DND-41 (cell line): ENCODE data around the gene RBM20.

ENCODE experiments used
- ATAC-seq: fragments of 200-7000 bp; cut with Tn5 transposase; 3 replicates; pipeline ENCODE4 v1.9.1; 2021; ENCODE audit warnings: low read depth; ENCODE audit not compliant: insufficient read depth
- DNase-seq: peaks from one replicate; pipeline ENCODE4 v3.0.0-alpha.2; 2020
- H2AFZ ChIP-seq: 2 replicates; pipeline ENCODE4 v1.6.0; 2012; ENCODE audit warnings: low read depth, low read length
- H3K27ac ChIP-seq: 2 replicates; pipeline ENCODE4 v1.5.1; 2012; ENCODE audit warnings: low read length, inconsistent platforms
- H3K27me3 ChIP-seq: fragments of 200-600 bp; sonication (generic); 2 replicates; pipeline ENCODE4 v1.6.0; 2012; ENCODE audit warnings: low read length, mild to moderate bottlenecking, inconsistent platforms; ENCODE audit not compliant: insufficient read depth, poor library complexity
- H3K36me3 ChIP-seq: 2 replicates; pipeline ENCODE4 v1.5.1; 2012; ENCODE audit warnings: low read length, inconsistent platforms; ENCODE audit not compliant: insufficient read depth
- H3K4me1 ChIP-seq: 2 replicates; pipeline ENCODE4 v1.5.1; 2012; ENCODE audit warnings: mild to moderate bottlenecking, low read length; ENCODE audit not compliant: insufficient read depth
- H3K4me2 ChIP-seq: 2 replicates; pipeline ENCODE4 v1.6.0; 2012; ENCODE audit warnings: mild to moderate bottlenecking, moderate library complexity, low read length, inconsistent platforms; ENCODE audit not compliant: insufficient read depth
- H3K4me3 ChIP-seq, 2 experiments: fragments of 200-600 bp in 1 of 2; shearing (Covaris generic) in 1 of 2; 2 replicates each; pipeline ENCODE4 v1.5.1; 2012 to 2016; ENCODE audit warnings: inconsistent platforms in 2 of 2, low read length in 2 of 2, mild to moderate bottlenecking in 2 of 2, low read depth in 1 of 2, moderate library complexity in 1 of 2
- H3K79me2 ChIP-seq: 2 replicates; pipeline ENCODE4 v1.6.0; 2012; ENCODE audit warnings: low read length, inconsistent platforms; ENCODE audit not compliant: insufficient read depth
- H3K9ac ChIP-seq: 2 replicates; pipeline ENCODE4 v1.6.0; 2012; ENCODE audit warnings: low read depth, mild to moderate bottlenecking, inconsistent platforms, low read length, moderate library complexity
- H3K9me3 ChIP-seq: 2 replicates; pipeline ENCODE4 v1.5.1; 2012; ENCODE audit warnings: low read length, moderate library complexity, mild to moderate bottlenecking, inconsistent platforms; ENCODE audit not compliant: insufficient read depth, severe bottlenecking
- H4K20me1 ChIP-seq: 2 replicates; pipeline ENCODE4 v1.6.0; 2012; ENCODE audit warnings: low read length; ENCODE audit not compliant: insufficient read depth
- EZH2 ChIP-seq: IDR thresholded peaks from 3 replicates; pipeline ENCODE4 v1.6.1; 2012; ENCODE audit warnings: borderline replicate concordance, low read depth, mild to moderate bottlenecking, moderate library complexity, low read length, inconsistent platforms; ENCODE audit not compliant: severe bottlenecking
- TF ChIP-seq, protein P1 (sequence below): IDR thresholded peaks from 2 replicates; pipeline ENCODE4 v1.5.1; 2012; ENCODE audit warnings: borderline replicate concordance, low read length, moderate library complexity, mild to moderate bottlenecking; ENCODE audit not compliant: poor library complexity, severe bottlenecking; ENCODE audit errors: extremely low read depth

Gene RBM20

GRCh38 chr10:110825508-110825907, 181.4 kb downstream of the RBM20 start:
- Histone ChIP-seq H3K36me3 (no peaks in the 10 kb centered on the region), H2AFZ (no peak overlapping the region), H3K4me1 (no peaks in the 10 kb centered on the region), H3K27ac (no peak overlapping the region), H3K9ac (no peak overlapping the region), H3K9me3 (no peaks in the 10 kb centered on the region), H3K27me3 (no peaks in the 10 kb centered on the region), H3K4me3 (no peak overlapping the region), H3K4me2 (no peak overlapping the region), H4K20me1 (no peaks in the 10 kb centered on the region), H3K79me2 (no peaks in the 10 kb centered on the region)
- no peak for TF ChIP-seq EZH2
- TF ChIP-seq, protein P1, sequence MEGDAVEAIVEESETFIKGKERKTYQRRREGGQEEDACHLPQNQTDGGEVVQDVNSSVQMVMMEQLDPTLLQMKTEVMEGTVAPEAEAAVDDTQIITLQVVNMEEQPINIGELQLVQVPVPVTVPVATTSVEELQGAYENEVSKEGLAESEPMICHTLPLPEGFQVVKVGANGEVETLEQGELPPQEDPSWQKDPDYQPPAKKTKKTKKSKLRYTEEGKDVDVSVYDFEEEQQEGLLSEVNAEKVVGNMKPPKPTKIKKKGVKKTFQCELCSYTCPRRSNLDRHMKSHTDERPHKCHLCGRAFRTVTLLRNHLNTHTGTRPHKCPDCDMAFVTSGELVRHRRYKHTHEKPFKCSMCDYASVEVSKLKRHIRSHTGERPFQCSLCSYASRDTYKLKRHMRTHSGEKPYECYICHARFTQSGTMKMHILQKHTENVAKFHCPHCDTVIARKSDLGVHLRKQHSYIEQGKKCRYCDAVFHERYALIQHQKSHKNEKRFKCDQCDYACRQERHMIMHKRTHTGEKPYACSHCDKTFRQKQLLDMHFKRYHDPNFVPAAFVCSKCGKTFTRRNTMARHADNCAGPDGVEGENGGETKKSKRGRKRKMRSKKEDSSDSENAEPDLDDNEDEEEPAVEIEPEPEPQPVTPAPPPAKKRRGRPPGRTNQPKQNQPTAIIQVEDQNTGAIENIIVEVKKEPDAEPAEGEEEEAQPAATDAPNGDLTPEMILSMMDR: no peak
- no peak for ATAC-seq
- no peak for DNase-seq

DNA sequence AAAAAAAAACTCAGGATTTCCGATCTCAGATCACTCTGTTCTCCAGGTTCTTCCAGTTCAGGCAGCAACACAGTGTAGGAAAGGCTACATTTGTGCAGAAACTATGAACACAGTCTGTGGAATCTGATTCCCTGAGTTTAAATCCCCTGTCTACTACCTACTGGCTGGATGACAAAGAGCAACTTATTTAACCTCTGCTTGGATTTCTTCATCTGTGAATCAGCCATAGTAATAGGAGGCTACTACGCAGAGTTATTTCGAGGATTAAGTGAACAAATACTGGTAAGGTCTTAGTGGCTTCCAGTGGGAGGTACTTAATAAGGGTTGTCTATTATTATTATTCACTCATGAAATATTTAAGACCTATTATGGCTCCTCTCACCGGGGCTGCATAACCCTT, 183.3 kb downstream of the RBM20 start:
- H3K27ac ChIP-seq: no peak overlapping the region
- H2AFZ ChIP-seq: no peak overlapping the region
- DNase-seq (no peak), ATAC-seq (no peak)
- TF ChIP-seq, protein P1: no peak
- no peak for TF ChIP-seq EZH2
- no peak overlapping the region for H3K9ac ChIP-seq
- no peaks in the 10 kb centered on the region for H3K27me3 ChIP-seq
- H3K4me2 ChIP-seq: no peak overlapping the region
- no peaks in the 10 kb centered on the region for H3K4me1 ChIP-seq
- no peaks in the 10 kb centered on the region for H3K36me3 ChIP-seq
- H4K20me1 ChIP-seq: no peaks in the 10 kb centered on the region
- H3K9me3 ChIP-seq: no peaks in the 10 kb centered on the region
- H3K79me2 ChIP-seq: no peaks in the 10 kb centered on the region
- no peak overlapping the region for H3K4me3 ChIP-seq

DNA sequence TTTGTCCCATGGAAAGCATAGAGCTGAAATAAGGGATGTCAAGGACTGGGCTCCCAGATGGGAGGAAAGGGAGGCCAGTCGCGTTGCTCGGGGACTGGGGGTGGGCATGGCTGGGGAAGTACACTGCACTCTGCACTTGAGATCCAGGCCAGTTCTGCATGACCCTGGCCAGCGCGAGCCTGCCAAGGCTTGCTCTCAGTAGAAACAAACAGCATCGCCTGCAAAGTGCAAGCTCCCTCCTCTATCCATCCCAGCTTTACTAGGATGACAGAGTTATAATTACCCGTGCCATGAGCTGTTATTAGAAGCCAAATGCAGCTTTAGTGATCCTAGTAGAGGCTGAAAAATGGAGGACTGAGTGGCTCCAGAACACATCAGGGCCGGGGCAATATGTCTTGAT, 183.7 kb downstream of the RBM20 start:
- H4K20me1 ChIP-seq: no peaks in the 10 kb centered on the region
- no peaks in the 10 kb centered on the region for H3K36me3 ChIP-seq
- H3K9me3 ChIP-seq: no peaks in the 10 kb centered on the region
- no peak overlapping the region for H3K4me2 ChIP-seq
- H3K79me2 ChIP-seq: no peaks in the 10 kb centered on the region
- H3K27me3 ChIP-seq: no peaks in the 10 kb centered on the region
- no peak overlapping the region for H3K27ac ChIP-seq
- no peak for TF ChIP-seq EZH2
- TF ChIP-seq, protein P1: no peak
- ATAC-seq (no peak), DNase-seq (no peak)
- H3K4me3 ChIP-seq: no peak overlapping the region
- no peaks in the 10 kb centered on the region for H3K4me1 ChIP-seq
- no peak overlapping the region for H2AFZ ChIP-seq
- H3K9ac ChIP-seq: no peak overlapping the region

- H3K4me2 ChIP-seq: no peak overlapping the region
- no peaks in the 10 kb centered on the region for H4K20me1 ChIP-seq
- no peak for TF ChIP-seq EZH2
- TF ChIP-seq, protein P1: no peak
- no peak for ATAC-seq
- no peak overlapping the region for H3K9ac ChIP-seq
- DNase-seq: no peak
- H3K4me3 ChIP-seq: no peak overlapping the region
- no peak overlapping the region for H2AFZ ChIP-seq
- H3K9me3 ChIP-seq: no peaks in the 10 kb centered on the region
- H3K4me1 ChIP-seq: no peaks in the 10 kb centered on the region
- no peaks in the 10 kb centered on the region for H3K36me3 ChIP-seq
- H3K79me2 ChIP-seq: no peaks in the 10 kb centered on the region
- no peak overlapping the region for H3K27ac ChIP-seq
- H3K27me3 ChIP-seq: no peaks in the 10 kb centered on the region
Measured at GRCh38 chr10:110828525-110828924, 184.4 kb downstream of the RBM20 start.
